Measurements from ENCODE around the gene SPOCK3. TPM values are rescaled to one million over a fixed set of nuclear protein-coding genes. Genes with fewer than 3 reads are reported as not detected.

SPOCK3 gene
- total RNA-seq, 2 experiments from 2014 or later = not detected

DNA sequence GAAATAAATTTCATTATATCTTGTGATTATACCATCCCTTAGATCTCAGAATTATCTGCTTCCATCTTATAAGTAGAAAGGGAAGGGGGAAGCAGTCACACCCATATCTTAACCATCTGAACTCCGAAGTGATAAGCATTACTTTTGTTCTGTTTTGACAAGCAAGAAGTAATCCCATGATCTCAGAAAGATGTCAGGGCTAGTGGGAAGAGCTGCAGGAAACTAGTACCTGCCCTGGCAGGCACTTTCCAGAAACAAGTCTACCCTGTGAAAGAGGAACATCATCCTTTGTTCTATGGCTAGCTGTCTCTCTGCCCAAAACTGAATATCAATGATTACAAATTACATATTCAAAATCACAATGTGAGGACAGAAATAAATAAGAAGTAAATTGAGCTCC lies 244.4 kb downstream of the SPOCK3 start:
- ChIA-PET CTCF (ENCODE audit: unreplicated experiment) (no interaction called here), POLR2A (interaction anchor here (0.5 to 1.1 kb wide), 2 partner anchors 9 to 13 kb away, joined by 3 read pairs; no protein-coding TSS in a partner anchor)
- BruUV-seq (replicated peaks) = no TSS peak
- TF ChIP-seq CTCF (conservative IDR thresholded peaks at IDR 0.05; ENCODE audit: low read length) (no peak), EZH2phosphoT487 (IDR thresholded peaks at IDR 0.05; ENCODE audit: borderline replicate concordance, low read depth, low read length) (no peak)
- H3K9me2 ChIP-seq (ENCODE audit: insufficient read depth, low read length) = no peaks in the 10 kb centered on the region
- intact Hi-C loops (cut with micrococcal nuclease; ENCODE audit: unreplicated experiment) = no loop called here
- H3K4me2 ChIP-seq (ENCODE audit: low read length) = no peak overlapping the region
- no peak for DNase-seq (ENCODE audit: low spot score)
- H4K20me1 ChIP-seq (ENCODE audit: insufficient read depth, low read length) = no peaks in the 10 kb centered on the region
- H3K4me1 ChIP-seq (ENCODE audit: insufficient read depth, low read length, poor library complexity, severe bottlenecking) = no peaks in the 10 kb centered on the region
- H2AFZ ChIP-seq (ENCODE audit: low read length) = no peak overlapping the region
- no peak overlapping the region for H3K27ac ChIP-seq (ENCODE audit: low read depth, low read length, poor library complexity, severe bottlenecking)
- H3K36me3 ChIP-seq (ENCODE audit: insufficient read depth, low read length) = no peaks in the 10 kb centered on the region
- H3K9me3 ChIP-seq (ENCODE audit: low read length) = no peaks in the 10 kb centered on the region
- no peaks in the 10 kb centered on the region for H3K79me2 ChIP-seq (ENCODE audit: insufficient read depth, low read depth, low read length)
- no peak overlapping the region for H3K4me3 ChIP-seq (ENCODE audit: low read depth, low read length, poor library complexity, severe bottlenecking)

GRCh38 chr4:166987026-166987425 lies 247.3 kb downstream of the SPOCK3 start:
- H3K4me2 ChIP-seq (ENCODE audit: low read length) = no peak overlapping the region
- intact Hi-C loops (cut with micrococcal nuclease; ENCODE audit: unreplicated experiment) = no loop called here
- H3K36me3 ChIP-seq (ENCODE audit: insufficient read depth, low read length) = no peaks in the 10 kb centered on the region
- CTCF ChIA-PET (ENCODE audit: unreplicated experiment) = no interaction called here
- POLR2A ChIA-PET = no interaction called here
- H4K20me1 ChIP-seq (ENCODE audit: insufficient read depth, low read length) = no peaks in the 10 kb centered on the region
- no peaks in the 10 kb centered on the region for H3K4me1 ChIP-seq (ENCODE audit: insufficient read depth, low read length, poor library complexity, severe bottlenecking)
- no TSS peak for BruUV-seq (replicated peaks)
- no peak overlapping the region for H3K4me3 ChIP-seq (ENCODE audit: low read depth, low read length, poor library complexity, severe bottlenecking)
- no peaks in the 10 kb centered on the region for H3K9me2 ChIP-seq (ENCODE audit: insufficient read depth, low read length)
- no peaks in the 10 kb centered on the region for H3K9me3 ChIP-seq (ENCODE audit: low read length)
- H2AFZ ChIP-seq (ENCODE audit: low read length) = no peak overlapping the region
- DNase-seq (ENCODE audit: low spot score) = no peak
- TF ChIP-seq EZH2phosphoT487 (IDR thresholded peaks at IDR 0.05; ENCODE audit: borderline replicate concordance, low read depth, low read length) (no peak), CTCF (conservative IDR thresholded peaks at IDR 0.05; ENCODE audit: low read length) (no peak)
- H3K27ac ChIP-seq (ENCODE audit: low read depth, low read length, poor library complexity, severe bottlenecking) = no peak overlapping the region
- H3K79me2 ChIP-seq (ENCODE audit: insufficient read depth, low read depth, low read length) = no peaks in the 10 kb centered on the region

DNA sequence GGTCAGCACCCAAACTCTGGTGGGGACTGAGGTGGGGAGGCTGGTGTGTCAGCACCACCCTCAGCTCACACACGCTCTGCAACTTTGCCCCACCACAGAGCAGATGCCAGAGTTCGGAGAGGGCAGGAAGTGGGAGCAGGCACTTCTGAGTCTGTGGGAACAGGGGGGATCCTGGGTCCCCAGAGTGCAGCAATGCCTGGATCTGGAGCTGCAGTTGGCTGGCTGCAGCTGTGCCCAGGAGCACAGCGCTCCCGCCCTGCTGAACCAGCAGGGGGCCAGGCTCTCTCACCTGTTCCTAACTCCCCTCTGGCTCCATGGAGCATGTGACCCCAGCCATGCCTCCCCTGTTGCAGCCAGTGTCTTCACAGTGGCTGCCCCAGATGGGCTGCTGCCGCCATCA lies 252.4 kb downstream of the SPOCK3 start:
- H3K4me3 ChIP-seq (ENCODE audit: low read depth, low read length, poor library complexity, severe bottlenecking) = no peak overlapping the region
- no peaks in the 10 kb centered on the region for H3K79me2 ChIP-seq (ENCODE audit: insufficient read depth, low read depth, low read length)
- H3K36me3 ChIP-seq (ENCODE audit: insufficient read depth, low read length) = no peaks in the 10 kb centered on the region
- no peak overlapping the region for H3K4me2 ChIP-seq (ENCODE audit: low read length)
- intact Hi-C loops (cut with micrococcal nuclease; ENCODE audit: unreplicated experiment) = no loop called here
- DNase-seq (ENCODE audit: low spot score) = no peak
- no peaks in the 10 kb centered on the region for H3K9me2 ChIP-seq (ENCODE audit: insufficient read depth, low read length)
- POLR2A ChIA-PET = interaction anchor here (0.7 kb wide), 1 partner anchor 43 kb away, joined by 3 read pairs; no protein-coding TSS in a partner anchor
- no peaks in the 10 kb centered on the region for H3K4me1 ChIP-seq (ENCODE audit: insufficient read depth, low read length, poor library complexity, severe bottlenecking)
- TF ChIP-seq CTCF (conservative IDR thresholded peaks at IDR 0.05; ENCODE audit: low read length) = no peak
- no peak for TF ChIP-seq EZH2phosphoT487 (IDR thresholded peaks at IDR 0.05; ENCODE audit: borderline replicate concordance, low read depth, low read length)
- CTCF ChIA-PET (ENCODE audit: unreplicated experiment) = no interaction called here
- H3K27ac ChIP-seq (ENCODE audit: low read depth, low read length, poor library complexity, severe bottlenecking) = no peak overlapping the region
- H4K20me1 ChIP-seq (ENCODE audit: insufficient read depth, low read length) = no peaks in the 10 kb centered on the region
- no peaks in the 10 kb centered on the region for H3K9me3 ChIP-seq (ENCODE audit: low read length)
- H2AFZ ChIP-seq (ENCODE audit: low read length) = no peak overlapping the region
- no TSS peak for BruUV-seq (replicated peaks)
